Hepatocyte (in vitro differentiated cells): Measurements from ENCODE around the gene SLC25A10. TPM values are rescaled to one million over a fixed set of nuclear protein-coding genes. Genes with fewer than 3 reads are reported as not detected.

Experiments used
- DNase-seq: peaks from one replicate; pipeline ENCODE4 v3.0.0-alpha.2; 2016; ENCODE audit warnings: low spot score
- H2AFZ ChIP-seq: fragments of 200-600 bp; sonication (generic); 2 replicates; pipeline ENCODE4 v1.6.0; 2016; ENCODE audit warnings: antibody characterized with exemption, mild to moderate bottlenecking
- H3K27ac ChIP-seq: fragments of 200-600 bp; sonication (generic); 2 replicates; pipeline ENCODE4 v1.5.1; 2016; ENCODE audit warnings: mild to moderate bottlenecking
- H3K27me3 ChIP-seq: fragments of 200-600 bp; sonication (generic); 2 replicates; pipeline ENCODE4 v1.6.1; 2016
- H3K36me3 ChIP-seq: fragments of 200-600 bp; sonication (generic); replicated peaks from 2 replicates; pipeline ENCODE4 v1.5.1; 2016; ENCODE audit warnings: low read depth; ENCODE audit not compliant: insufficient read depth
- H3K4me1 ChIP-seq: fragments of 200-600 bp; sonication (generic); 2 replicates; pipeline ENCODE4 v1.5.1; 2016; ENCODE audit warnings: mild to moderate bottlenecking, moderate library complexity; ENCODE audit not compliant: insufficient read depth
- H3K4me2 ChIP-seq: fragments of 200-600 bp; sonication (generic); 2 replicates; pipeline ENCODE4 v1.6.0; 2016
- H3K4me3 ChIP-seq: fragments of 200-600 bp; sonication (generic); 2 replicates; pipeline ENCODE4 v1.5.1; 2016; ENCODE audit warnings: mild to moderate bottlenecking
- H3K79me2 ChIP-seq: fragments of 200-600 bp; sonication (generic); 2 replicates; pipeline ENCODE4 v1.6.0; 2017; ENCODE audit warnings: mild to moderate bottlenecking
- H3K9me2 ChIP-seq: fragments of 200-600 bp; sonication (generic); replicated peaks from 2 replicates; pipeline ENCODE4 v1.6.0; 2017; ENCODE audit warnings: mild to moderate bottlenecking; ENCODE audit not compliant: insufficient read depth
- H3K9me3 ChIP-seq: fragments of 200-600 bp; sonication (generic); 2 replicates; pipeline ENCODE4 v1.5.1; 2016; ENCODE audit warnings: low read depth, mild to moderate bottlenecking
- H4K20me1 ChIP-seq: fragments of 200-600 bp; sonication (generic); 2 replicates; pipeline ENCODE4 v1.6.0; 2016; ENCODE audit warnings: mild to moderate bottlenecking; ENCODE audit not compliant: insufficient read depth, poor library complexity, severe bottlenecking
- CTCF ChIP-seq: fragments of 200-600 bp; sonication (generic); IDR thresholded peaks from 2 replicates; pipeline ENCODE4 v1.5.1; 2016; ENCODE audit warnings: antibody characterized with exemption, mild to moderate bottlenecking; ENCODE audit not compliant: poor library complexity
- EZH2 ChIP-seq: fragments of 200-600 bp; sonication (generic); IDR thresholded peaks from 2 replicates; pipeline ENCODE4 v1.6.1; 2016; ENCODE audit warnings: antibody characterized with exemption, mild to moderate bottlenecking, borderline replicate concordance
- EZH2phosphoT487 ChIP-seq: fragments of 200-600 bp; sonication (generic); IDR thresholded peaks from one replicate; pipeline ENCODE4 v1.6.1; 2018; ENCODE audit warnings: antibody characterized with exemption, mild to moderate bottlenecking, low read depth, moderate library complexity; ENCODE audit not compliant: unreplicated experiment, severe bottlenecking
- whole genome bisulfite sequencing: methylation state at CpG from one replicate; pipeline ENCODE4 v1.1.6; 2016; ENCODE audit warnings: low lambda C conversion rate; ENCODE audit errors: missing lambda C conversion rate; 5-methylcytosine and 5-hydroxymethylcytosine counted together
- polyA plus RNA-seq: library from polyadenylated mRNA; unstranded; fragments of >200 nt; fragmentation: Nextera tagmentation; extraction: Ambion mirVana; gene quantifications from 2 replicates; pipeline ENCODE4 v1.2.1, GENCODE V29; 2016
- total RNA-seq: library from RNA; depleted of rRNA; stranded (reverse); fragments of >200 nt; gene quantifications from 2 replicates; pipeline ENCODE4 v1.2.3, GENCODE V29; 2014

The SLC25A10 gene
- total and polyA plus RNA-seq, 2 experiments from 2014 or later = 31.3 to 53.2 TPM

GRCh38 chr17:81715872-81716673 is 4.0 kb downstream of the SLC25A10 start:
- Histone ChIP-seq H3K79me2 (peaks cover 28% of the 10 kb centered on the region), H3K9me3 (no peaks in the 10 kb centered on the region), H3K36me3 (no peaks in the 10 kb centered on the region), H4K20me1 (no peaks in the 10 kb centered on the region), H2AFZ (no peak overlapping the region), H3K4me3 (no peak overlapping the region), H3K9me2 (no peaks in the 10 kb centered on the region), H3K27me3 (no peaks in the 10 kb centered on the region), H3K4me2 (no peak overlapping the region), H3K27ac (no peak overlapping the region), H3K4me1 (peaks cover 21% of the 10 kb centered on the region)
- DNase-seq = no peak
- TF ChIP-seq CTCF (no peak), EZH2phosphoT487 (no peak), EZH2 (no peak)
- WGBS = 96% methylated on average over 38 of the region's 43 CpGs

- no peaks in the 10 kb centered on the region for H4K20me1 ChIP-seq
- 98% methylated on average over 11 of the region's 12 CpGs for WGBS
- H3K4me3 ChIP-seq = no peak overlapping the region
Observed at GRCh38 chr17:81716674-81716996, 4.6 kb downstream of the SLC25A10 start.

GRCh38 chr17:81717049-81717765 is 5.1 kb downstream of the SLC25A10 start:
- Histone ChIP-seq H3K4me1 (peaks cover 14% of the 10 kb centered on the region), H3K9me2 (no peaks in the 10 kb centered on the region), H4K20me1 (no peaks in the 10 kb centered on the region), H3K79me2 (peaks cover 28% of the 10 kb centered on the region), H3K4me2 (no peak overlapping the region), H2AFZ (no peak overlapping the region), H3K36me3 (no peaks in the 10 kb centered on the region), H3K27me3 (no peaks in the 10 kb centered on the region), H3K4me3 (no peak overlapping the region), H3K9me3 (no peaks in the 10 kb centered on the region), H3K27ac (no peak overlapping the region)
- WGBS = 98% methylated on average over 24 of the region's 25 CpGs
- TF ChIP-seq CTCF (no peak), EZH2 (no peak), EZH2phosphoT487 (no peak)
- no peak for DNase-seq

More at GRCh38 chr17:81716674-81716996, 4.6 kb downstream of the SLC25A10 start:
- DNase-seq = no peak
- Histone ChIP-seq H3K27ac (no peak overlapping the region), H3K79me2 (peaks cover 28% of the 10 kb centered on the region), H3K4me1 (peaks cover 15% of the 10 kb centered on the region), H3K36me3 (no peaks in the 10 kb centered on the region), H2AFZ (no peak overlapping the region), H3K27me3 (no peaks in the 10 kb centered on the region), H3K4me2 (no peak overlapping the region), H3K9me3 (no peaks in the 10 kb centered on the region), H3K9me2 (no peaks in the 10 kb centered on the region)
- no peak for TF ChIP-seq EZH2
- no peak for TF ChIP-seq EZH2phosphoT487
- TF ChIP-seq CTCF = no peak
